Breast epithelium (tissue), 4 donors: ENCODE results near the gene BTRC. TPM values are rescaled to one million over a fixed set of nuclear protein-coding genes. Genes with fewer than 3 reads are reported as not detected.

ENCODE experiments used
- DNase-seq, 2 donors: peaks; one replicate each; pipeline ENCODE4 v3.0.0-alpha.2; 2019; ENCODE audit warnings: low spot score in 2 of 2
- H3K27ac ChIP-seq, 2 donors: fragments of 200-600 bp; sonication (generic) in 1 of 2; one replicate each; pipeline ENCODE4 v1.5.1; 2016 to 2019; ENCODE audit warnings: mild to moderate bottlenecking in 1 of 2
- H3K27me3 ChIP-seq, 2 donors: fragments of 200-600 bp; sonication (generic) in 1 of 2; one replicate each; pipeline versions ENCODE4 v1.5.1 to v1.6.0; 2017 to 2019; ENCODE audit warnings: control low read depth in 1 of 2, mild to moderate bottlenecking in 1 of 2
- H3K36me3 ChIP-seq: fragments of 200-600 bp; one replicate; pipeline ENCODE4 v1.5.1; 2019
- H3K4me1 ChIP-seq, 2 donors: fragments of 200-600 bp; sonication (generic); one replicate each; pipeline ENCODE4 v1.5.1; 2016 to 2019; ENCODE audit warnings: control low read depth in 1 of 2
- H3K4me3 ChIP-seq, 3 donors: fragments of 200-600 bp; sonication (generic); 1 replicate in 2 of 3; 2 replicates in 1 of 3; pipeline ENCODE4 v1.5.1; 2016 to 2019; ENCODE audit warnings: mild to moderate bottlenecking in 3 of 3, moderate library complexity in 2 of 3
- H3K9me3 ChIP-seq, 2 donors: fragments of 200-600 bp; sonication (generic) in 1 of 2; one replicate each; pipeline ENCODE4 v1.5.1; 2016 to 2019; ENCODE audit warnings: control low read depth in 1 of 2
- POLR2A ChIP-seq: fragments of 450-650 bp; IDR thresholded peaks from one replicate; pipeline ENCODE4 v1.6.1; 2016; ENCODE audit warnings: antibody characterized with exemption, mild to moderate bottlenecking, moderate library complexity
- POLR2AphosphoS5 ChIP-seq, 3 donors: sonication (generic); formaldehyde crosslinking; IDR thresholded peaks; one replicate each; pipeline ENCODE4 v1.6.1; 2017; ENCODE audit warnings: antibody characterized with exemption in 3 of 3
- intact Hi-C: fragments of 100-400 bp; cut with DNase I; formaldehyde crosslinking; loops from one replicate; pipeline ENCODE4 v1.15.1; 2023; ENCODE audit warnings: low total_unique reads
- total RNA-seq, 3 donors: library from RNA; depleted of rRNA; stranded (reverse); fragments of >200 nt; gene quantifications; one replicate each; pipeline ENCODE4 v1.1.0, GENCODE V29; 2016
- TF ChIP-seq, protein P1 (sequence below), 3 donors: fragments of 450-650 bp; IDR thresholded peaks; one replicate each; pipeline ENCODE4 v1.5.1; 2016 to 2017; ENCODE audit warnings: antibody characterized with exemption in 3 of 3, mild to moderate bottlenecking in 3 of 3, moderate library complexity in 3 of 3

Gene BTRC
- total RNA-seq, 3 donors from 2014 or later, result 13.4 to 24.3 (median 15.1) TPM

DNA sequence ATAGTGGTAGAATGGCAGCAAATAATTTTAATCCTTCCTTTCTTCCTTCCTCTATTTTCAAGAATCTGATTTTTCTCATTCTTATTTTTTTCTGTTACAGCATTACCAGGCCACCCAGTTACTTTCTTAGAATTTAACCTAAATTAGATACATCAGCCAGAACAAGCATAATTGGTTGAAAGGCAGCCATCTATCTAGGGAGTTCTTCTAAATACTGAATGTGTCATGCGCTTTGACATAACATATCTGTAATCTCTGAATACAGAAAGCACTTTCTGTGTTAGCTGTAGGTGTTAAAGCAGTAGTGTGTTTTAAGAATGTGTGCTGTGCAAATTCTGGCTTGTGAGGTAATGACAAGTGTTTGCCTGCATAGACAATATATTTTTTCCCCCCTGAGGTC lies 97.3 kb downstream of the BTRC start:
- Histone ChIP-seq H3K27ac (no peak overlapping the region), H3K4me3 (no peak overlapping the region), H3K27me3 (no peaks in the 10 kb centered on the region), H3K9me3 (no peaks in the 10 kb centered on the region), H3K36me3 (no peaks in the 10 kb centered on the region), H3K4me1 (peaks cover 0 to 5% of the 10 kb centered on the region in 2 donors)
- intact Hi-C loops, result no loop called here
- TF ChIP-seq POLR2AphosphoS5 (IDR thresholded peaks at IDR 0.05), result no peak
- no peak for TF ChIP-seq POLR2A
- TF ChIP-seq, protein P1, sequence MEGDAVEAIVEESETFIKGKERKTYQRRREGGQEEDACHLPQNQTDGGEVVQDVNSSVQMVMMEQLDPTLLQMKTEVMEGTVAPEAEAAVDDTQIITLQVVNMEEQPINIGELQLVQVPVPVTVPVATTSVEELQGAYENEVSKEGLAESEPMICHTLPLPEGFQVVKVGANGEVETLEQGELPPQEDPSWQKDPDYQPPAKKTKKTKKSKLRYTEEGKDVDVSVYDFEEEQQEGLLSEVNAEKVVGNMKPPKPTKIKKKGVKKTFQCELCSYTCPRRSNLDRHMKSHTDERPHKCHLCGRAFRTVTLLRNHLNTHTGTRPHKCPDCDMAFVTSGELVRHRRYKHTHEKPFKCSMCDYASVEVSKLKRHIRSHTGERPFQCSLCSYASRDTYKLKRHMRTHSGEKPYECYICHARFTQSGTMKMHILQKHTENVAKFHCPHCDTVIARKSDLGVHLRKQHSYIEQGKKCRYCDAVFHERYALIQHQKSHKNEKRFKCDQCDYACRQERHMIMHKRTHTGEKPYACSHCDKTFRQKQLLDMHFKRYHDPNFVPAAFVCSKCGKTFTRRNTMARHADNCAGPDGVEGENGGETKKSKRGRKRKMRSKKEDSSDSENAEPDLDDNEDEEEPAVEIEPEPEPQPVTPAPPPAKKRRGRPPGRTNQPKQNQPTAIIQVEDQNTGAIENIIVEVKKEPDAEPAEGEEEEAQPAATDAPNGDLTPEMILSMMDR (IDR thresholded peaks at IDR 0.05), result no peak
- DNase-seq, result no peak

DNA sequence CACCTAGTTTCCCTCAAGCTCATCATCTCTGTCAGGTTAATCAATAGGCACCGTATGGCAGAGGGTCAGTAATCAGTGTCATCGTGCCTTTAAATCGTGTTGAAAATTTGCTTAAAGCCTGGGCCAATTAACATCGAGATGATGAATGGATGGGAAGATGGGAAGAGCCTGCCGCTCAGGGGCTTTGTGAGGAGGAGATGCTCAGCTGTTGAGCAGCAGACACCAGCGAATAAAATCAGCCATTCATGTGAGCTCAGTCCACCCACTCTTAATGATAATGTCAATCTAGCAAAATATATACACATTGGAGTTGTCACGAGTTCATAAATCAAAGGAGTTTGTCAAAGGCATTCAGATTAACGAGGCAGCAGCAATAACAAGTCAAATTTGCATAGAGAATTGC lies 97.7 kb downstream of the BTRC start:
- TF ChIP-seq POLR2AphosphoS5 (IDR thresholded peaks at IDR 0.05) (no peak), POLR2A (no peak)
- TF ChIP-seq, protein P1 (IDR thresholded peaks at IDR 0.05), result no peak
- intact Hi-C loops, result no loop called here
- Histone ChIP-seq H3K36me3 (no peaks in the 10 kb centered on the region), H3K9me3 (no peaks in the 10 kb centered on the region), H3K27ac (no peak overlapping the region), H3K4me1 (peaks cover 0 to 5% of the 10 kb centered on the region in 2 donors), H3K27me3 (no peaks in the 10 kb centered on the region), H3K4me3 (no peak overlapping the region)
- no peak for DNase-seq

DNA sequence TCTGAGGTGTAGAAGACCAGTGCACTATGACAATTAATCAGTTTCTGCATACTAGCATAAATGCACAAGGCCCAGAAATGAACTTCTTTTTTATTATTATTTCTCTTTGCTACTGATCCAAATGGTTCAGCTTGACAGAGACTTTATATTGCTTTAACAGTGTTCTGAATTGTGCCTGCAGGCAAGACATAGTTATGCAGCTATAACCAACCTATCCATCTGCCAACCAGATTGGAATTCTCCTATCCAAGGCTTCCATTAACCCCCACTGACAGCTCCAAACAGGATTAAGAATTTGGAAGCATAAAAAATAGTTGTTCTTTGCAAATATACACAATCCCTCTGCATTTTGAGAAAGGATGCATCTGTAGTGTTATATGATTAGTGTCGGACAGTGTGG lies 98.2 kb downstream of the BTRC start:
- H3K4me1 ChIP-seq, result peaks cover 0 to 5% of the 10 kb centered on the region in 2 donors
- H3K27me3 ChIP-seq, result no peaks in the 10 kb centered on the region
- intact Hi-C loops, result no loop called here
- TF ChIP-seq POLR2A, result no peak
- TF ChIP-seq, protein P1 (IDR thresholded peaks at IDR 0.05), result no peak
- no peak for TF ChIP-seq POLR2AphosphoS5 (IDR thresholded peaks at IDR 0.05)
- no peaks in the 10 kb centered on the region for H3K36me3 ChIP-seq
- no peak overlapping the region for H3K27ac ChIP-seq
- no peaks in the 10 kb centered on the region for H3K9me3 ChIP-seq
- H3K4me3 ChIP-seq, result no peak overlapping the region
- no peak for DNase-seq

DNA sequence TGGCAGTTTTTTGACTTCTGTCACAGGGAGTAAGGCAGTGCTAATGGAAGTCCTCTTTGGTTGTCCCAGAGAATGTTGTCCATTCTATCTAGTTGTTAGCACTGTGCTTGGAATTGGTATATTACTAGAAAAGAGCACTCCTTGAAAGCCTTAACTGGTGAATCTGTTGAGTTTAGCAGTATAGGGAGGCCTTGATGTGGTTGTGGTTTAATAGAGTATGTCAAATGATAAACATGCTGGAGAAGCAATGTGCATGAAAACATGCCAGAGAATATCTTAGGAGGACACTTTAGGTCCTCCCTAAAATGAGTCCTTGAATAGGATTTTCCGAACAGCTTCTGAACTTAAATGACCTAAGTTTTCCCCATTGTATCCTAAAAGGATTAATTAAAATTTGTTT lies 98.6 kb downstream of the BTRC start:
- peaks cover 0 to 5% of the 10 kb centered on the region in 2 donors for H3K4me1 ChIP-seq
- no peaks in the 10 kb centered on the region for H3K27me3 ChIP-seq
- no peaks in the 10 kb centered on the region for H3K9me3 ChIP-seq
- no peaks in the 10 kb centered on the region for H3K36me3 ChIP-seq
- intact Hi-C loops, result no loop called here
- TF ChIP-seq POLR2A (no peak), POLR2AphosphoS5 (IDR thresholded peaks at IDR 0.05) (no peak)
- TF ChIP-seq, protein P1 (IDR thresholded peaks at IDR 0.05), result no peak
- no peak overlapping the region for H3K27ac ChIP-seq
- H3K4me3 ChIP-seq, result no peak overlapping the region
- DNase-seq, result no peak

DNA sequence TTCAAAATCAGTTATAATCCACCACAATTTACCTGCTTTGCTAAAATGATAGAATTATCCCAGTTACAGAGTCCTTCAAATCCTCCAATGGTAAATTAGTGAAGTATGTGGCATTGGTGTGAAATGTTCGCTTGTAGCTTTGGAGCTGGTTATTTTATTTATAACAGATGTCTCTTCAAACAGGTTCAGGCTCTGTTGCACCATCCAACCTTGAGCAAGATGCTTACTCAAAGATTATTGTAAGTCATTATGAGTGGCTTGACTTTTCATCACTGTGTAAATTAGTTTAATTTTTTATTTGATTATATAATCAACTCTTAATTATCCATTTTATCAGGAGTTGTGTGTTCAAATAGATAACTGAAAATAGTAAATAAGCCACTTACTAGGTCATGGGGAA lies 99.4 kb downstream of the BTRC start:
- TF ChIP-seq, protein P1 (IDR thresholded peaks at IDR 0.05), result no peak
- TF ChIP-seq POLR2AphosphoS5 (IDR thresholded peaks at IDR 0.05), result no peak
- TF ChIP-seq POLR2A, result no peak
- H3K27ac ChIP-seq, result no peak overlapping the region
- no peak overlapping the region for H3K4me3 ChIP-seq
- intact Hi-C loops, result no loop called here
- H3K36me3 ChIP-seq, result no peaks in the 10 kb centered on the region
- DNase-seq, result no peak
- no peaks in the 10 kb centered on the region for H3K27me3 ChIP-seq
- peaks cover 0 to 5% of the 10 kb centered on the region in 2 donors for H3K4me1 ChIP-seq
- no peaks in the 10 kb centered on the region for H3K9me3 ChIP-seq
